HG03442 (cell line): ENCODE results near the gene METTL16.

Experiments
- ATAC-seq: cut with Tn5 transposase; IDR thresholded peaks from one replicate; pipeline ENCODE4 v1.9.1; 2021; ENCODE audit warnings: mild to moderate bottlenecking, moderate library complexity; ENCODE audit not compliant: unreplicated experiment

The METTL16 gene

DNA sequence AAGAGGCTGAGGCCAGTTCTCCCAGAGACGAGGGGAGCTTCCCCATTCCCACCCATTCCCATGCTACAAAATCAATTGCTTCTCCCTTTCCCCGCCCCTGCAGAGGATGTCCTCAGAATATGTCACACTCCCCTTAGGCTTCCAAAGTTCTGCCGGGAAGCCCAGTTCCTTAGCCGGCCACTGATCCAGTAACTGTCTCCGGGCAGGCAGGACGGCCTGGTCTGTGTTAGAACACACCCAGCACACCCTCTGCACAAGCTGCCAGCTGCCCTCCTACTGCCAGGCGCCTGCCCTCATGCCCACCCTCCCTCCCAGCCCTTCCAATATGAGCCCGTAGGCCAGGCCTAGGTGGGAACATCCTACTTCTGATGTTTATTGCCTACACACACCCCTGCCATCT lies 143.3 kb downstream of the METTL16 start:
- no peak for ATAC-seq

- ATAC-seq = no peak
These were observed 144.8 kb downstream of the METTL16 start for GRCh38 chr17:2366747-2367494.
